ENCODE measurements around the gene SLC44A2.
A peak's percentile ranks its signal among the peaks of the same experiment; 100 is the strongest.

Gene SLC44A2

DNA sequence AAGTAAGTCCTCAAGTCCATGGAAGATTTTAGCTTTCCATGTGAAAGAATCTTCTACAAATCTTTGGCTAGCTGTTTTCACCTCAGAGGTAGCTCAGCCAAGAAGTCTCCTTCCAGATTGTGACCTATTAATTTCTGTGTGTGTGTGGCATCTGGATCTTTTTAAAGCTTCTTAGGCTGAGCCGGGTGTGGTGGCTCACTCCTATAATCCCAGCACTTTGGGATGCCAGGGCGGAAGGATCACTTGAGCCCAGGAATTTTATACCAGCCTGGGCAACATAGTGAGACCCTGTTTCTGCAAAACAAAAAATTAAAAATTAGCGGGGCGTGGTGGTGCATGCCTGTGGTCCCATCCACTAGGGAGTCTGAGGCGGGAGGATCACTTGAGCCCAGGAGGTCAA is 13.4 kb upstream of the SLC44A2 start:
- no peak for DNase-seq
- in situ Hi-C loops (cut with MboI; ENCODE audit: low pct_unique_long_range_greater_than_20kb, low sequenced_read_pairs): no loop called here

DNA sequence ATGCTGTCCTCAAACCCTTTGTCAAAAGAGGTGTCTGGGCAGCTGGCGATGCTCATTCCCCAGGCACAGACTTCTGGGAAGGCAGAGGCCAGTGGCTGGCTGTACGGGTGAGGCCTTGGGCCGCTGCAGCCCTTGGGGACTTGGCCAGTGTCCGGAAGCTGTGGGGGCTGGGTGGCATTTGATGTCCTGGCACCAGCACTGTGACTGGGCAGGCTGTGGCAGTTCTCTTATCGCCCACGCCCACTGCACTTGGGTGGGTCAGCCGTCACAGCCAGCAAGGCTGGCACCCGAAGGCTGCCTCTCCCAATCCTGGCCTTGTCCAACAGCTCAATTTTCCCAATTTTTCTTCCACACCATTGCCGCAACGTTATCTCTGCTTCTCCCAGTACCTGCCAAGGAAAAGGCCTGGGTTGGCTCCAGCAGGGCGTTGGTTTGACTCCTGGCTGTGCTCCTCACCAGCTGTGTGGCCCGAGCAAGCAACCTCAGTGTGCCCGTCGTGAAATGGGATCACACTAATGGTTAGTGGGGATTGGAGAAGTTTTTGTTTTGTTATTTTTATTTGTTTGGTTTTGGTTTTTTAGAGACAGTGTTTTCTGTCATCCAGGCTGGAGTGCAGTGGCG is 12.7 kb upstream of the SLC44A2 start:
- DNase-seq: no peak
- in situ Hi-C loops (cut with MboI; ENCODE audit: low pct_unique_long_range_greater_than_20kb, low sequenced_read_pairs): no loop called here

DNA sequence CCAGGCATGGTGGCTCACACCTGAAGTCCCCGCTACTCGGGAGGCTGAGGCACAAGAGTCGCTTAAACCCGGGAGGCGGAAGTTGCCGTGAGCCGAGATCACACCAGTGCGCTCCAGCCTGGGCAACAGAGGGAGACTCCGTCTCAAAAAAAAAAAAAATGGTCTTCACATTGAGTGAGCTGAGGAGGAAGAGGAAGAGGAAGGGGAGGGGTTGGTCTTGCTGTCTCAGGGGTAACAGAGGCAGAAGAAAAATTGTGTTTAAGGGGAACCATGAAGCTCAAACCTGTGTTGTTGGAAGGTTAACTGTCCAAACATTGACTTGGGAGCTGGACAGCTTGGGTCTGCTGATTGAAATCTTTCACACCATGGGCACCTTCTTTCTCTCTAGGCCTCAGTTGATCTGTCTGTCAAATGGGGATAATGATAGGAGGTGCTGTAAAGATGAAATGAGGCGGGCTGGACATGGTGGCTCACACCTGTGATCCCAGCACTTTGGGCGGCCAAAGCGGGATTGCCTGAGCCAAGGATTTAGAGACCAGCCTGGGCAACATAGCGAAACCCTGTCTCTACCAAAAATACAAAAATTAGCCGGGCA is 9.8 kb upstream of the SLC44A2 start:
- no peak for DNase-seq
- in situ Hi-C loops (cut with MboI; ENCODE audit: low pct_unique_long_range_greater_than_20kb, low sequenced_read_pairs): no loop called here

DNA sequence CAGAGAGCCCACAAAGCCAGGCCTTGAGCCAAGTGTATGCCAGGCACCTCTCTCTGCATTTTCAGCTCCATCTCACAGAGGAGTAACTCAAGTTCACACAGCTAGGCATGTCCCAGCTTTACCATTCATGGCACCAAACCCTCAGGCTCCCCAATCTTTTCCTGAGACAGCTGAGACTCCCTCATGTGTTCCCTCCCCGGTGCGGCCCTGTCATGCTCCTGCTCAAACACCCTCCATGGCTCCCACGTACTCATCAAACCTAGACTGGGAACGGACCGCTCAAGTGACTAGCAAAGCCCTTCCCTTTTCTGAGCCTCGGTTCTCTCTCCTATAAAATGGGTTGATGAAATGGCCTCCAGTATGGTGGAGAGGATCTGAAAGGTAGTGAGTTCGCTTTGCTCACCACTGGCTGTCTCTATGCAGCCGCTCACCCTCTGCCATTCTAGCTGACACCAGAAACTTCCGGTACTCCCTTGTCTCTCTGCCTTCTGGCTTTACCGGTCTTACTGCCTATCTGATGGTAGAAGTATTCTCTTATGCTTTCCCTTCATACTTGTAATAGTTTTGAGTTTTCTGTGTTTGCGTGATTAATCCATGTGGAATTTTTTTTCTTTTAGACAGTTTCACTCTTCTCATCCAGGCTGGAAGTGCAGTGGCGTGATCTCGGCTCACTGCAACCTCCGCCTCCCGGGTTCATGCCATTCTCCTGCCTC is 7.8 kb upstream of the SLC44A2 start:
- in situ Hi-C loops (cut with MboI; ENCODE audit: low pct_unique_long_range_greater_than_20kb, low sequenced_read_pairs): no loop called here
- DNase-seq: no peak

DNA sequence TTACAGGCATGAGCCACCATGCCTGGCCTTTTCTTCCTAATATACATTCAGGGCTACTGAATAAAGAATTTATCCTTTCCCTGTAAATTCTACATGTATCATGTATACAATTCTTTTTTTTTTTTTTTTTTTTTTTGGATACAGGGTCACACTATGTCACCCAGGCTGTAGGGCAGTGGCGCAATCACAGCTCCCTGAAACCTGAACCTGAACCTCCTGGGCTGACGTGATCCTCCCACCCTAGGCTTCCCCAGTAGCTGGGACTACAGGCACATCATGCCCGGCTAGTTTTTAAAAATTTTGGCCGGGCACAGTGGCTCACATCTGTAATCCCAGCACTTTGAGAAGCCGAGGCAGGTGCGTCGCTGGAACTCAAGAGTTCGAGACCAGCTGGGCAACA is 6.5 kb upstream of the SLC44A2 start:
- DNase-seq: no peak
- in situ Hi-C loops (cut with MboI; ENCODE audit: low pct_unique_long_range_greater_than_20kb, low sequenced_read_pairs): no loop called here

DNA sequence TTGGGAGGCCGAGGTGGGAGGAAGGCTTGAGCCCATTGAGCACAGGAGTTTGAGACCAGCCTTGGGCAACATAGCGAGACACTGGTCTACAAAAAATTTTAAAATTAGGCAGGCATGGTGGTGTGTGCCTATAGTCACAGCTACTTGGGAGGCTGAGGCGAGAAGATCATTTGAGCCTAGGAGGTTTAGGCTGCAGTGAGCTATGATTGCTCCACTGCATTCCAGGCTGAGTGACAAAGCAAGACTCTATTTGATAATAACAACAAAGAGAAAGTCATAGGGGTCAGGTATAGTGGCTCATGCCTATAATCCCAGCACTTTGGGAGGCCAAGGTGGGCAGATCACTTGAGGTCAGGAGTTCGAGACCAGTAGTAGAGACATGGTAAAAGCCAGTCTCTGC is 4.6 kb upstream of the SLC44A2 start:
- no peak for DNase-seq

DNA sequence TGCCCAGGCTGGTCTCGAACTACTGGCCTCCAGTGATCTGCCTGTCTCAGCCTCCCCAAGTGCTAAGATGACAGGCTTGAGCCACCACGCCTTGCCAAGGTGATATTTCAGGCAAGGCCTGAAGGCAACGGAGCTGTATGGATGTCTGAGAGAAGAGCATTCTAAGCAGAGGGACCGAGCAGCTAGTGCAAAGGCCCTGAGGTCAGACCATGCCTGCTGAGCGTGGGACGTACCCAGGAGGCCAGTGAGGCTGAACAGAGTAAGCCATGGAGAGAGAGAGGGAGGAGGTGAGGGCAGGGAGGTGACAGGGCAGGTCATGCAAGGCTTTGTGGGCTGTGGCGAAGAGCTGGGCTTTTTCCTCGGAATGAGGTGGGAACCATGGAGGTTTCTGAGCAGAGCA is 3.4 kb upstream of the SLC44A2 start:
- no peak for DNase-seq
- in situ Hi-C loops (cut with MboI; ENCODE audit: low pct_unique_long_range_greater_than_20kb, low sequenced_read_pairs): no loop called here

More for the DNA sequence above, 4.6 kb upstream of the SLC44A2 start:
- in situ Hi-C loops (cut with MboI; ENCODE audit: low pct_unique_long_range_greater_than_20kb, low sequenced_read_pairs): no loop called here

DNA sequence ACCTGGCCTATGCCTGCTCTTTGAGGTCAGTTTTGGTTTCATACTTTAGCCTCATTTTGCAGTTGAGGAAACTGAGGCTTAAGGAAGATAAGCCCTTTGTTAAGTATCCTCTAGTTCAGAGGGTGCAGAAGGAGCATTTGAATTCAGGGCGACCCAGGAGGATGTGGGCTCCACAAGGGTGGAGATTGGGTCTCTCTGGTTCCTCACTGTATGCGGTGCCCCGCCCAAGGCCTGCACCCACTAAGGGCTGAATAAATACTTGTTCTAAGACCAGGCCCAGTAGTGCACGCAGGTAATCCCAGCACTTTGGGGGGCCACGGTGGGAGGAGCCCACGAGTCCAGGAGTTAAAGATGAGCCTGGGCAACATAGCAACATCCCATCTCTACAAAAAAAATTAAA is 768 bp upstream of the SLC44A2 start:
- no peak for DNase-seq
- in situ Hi-C loops (cut with MboI; ENCODE audit: low pct_unique_long_range_greater_than_20kb, low sequenced_read_pairs): no loop called here

DNA sequence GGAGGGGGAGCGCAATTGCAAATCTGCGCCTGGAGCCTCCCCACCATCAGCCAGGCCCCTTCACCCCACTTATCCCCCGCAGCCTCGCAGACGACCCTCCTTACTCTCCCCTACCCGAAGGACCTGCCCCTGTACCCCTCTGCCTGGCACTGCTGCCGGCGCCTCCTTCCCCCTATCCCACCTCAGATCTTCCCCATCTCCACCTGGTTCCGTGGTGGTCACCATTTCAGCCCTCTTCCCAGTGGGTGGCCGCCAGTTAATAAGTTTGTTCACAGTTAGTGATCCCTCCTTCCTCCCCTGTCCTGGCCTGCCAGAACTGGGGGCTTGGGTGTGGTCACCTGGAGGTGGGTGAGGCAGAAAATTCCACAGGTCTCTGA is 397 bp downstream of the SLC44A2 start:
- no peak for DNase-seq
- in situ Hi-C loops (cut with MboI; ENCODE audit: low pct_unique_long_range_greater_than_20kb, low sequenced_read_pairs): no loop called here

DNA sequence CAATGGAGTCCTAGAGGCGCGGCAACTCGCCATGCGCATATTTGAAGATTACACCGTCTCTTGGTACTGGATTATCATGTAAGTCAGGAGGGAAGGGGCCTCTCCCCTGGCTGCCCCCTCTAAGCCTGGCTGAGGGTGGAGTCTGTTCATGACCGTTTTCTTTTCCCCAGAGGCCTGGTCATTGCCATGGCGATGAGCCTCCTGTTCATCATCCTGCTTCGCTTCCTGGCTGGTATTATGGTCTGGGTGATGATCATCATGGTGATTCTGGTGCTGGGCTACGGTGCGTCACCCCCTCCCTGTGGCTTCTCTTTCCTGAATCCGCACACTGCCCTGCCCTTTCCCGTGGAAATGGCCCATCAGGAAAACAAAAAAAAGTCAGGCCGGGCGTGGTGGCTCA is 6.5 kb downstream of the SLC44A2 start:
- DNase-seq: no peak
- in situ Hi-C loops (cut with MboI; ENCODE audit: low pct_unique_long_range_greater_than_20kb, low sequenced_read_pairs): no loop called here

DNA sequence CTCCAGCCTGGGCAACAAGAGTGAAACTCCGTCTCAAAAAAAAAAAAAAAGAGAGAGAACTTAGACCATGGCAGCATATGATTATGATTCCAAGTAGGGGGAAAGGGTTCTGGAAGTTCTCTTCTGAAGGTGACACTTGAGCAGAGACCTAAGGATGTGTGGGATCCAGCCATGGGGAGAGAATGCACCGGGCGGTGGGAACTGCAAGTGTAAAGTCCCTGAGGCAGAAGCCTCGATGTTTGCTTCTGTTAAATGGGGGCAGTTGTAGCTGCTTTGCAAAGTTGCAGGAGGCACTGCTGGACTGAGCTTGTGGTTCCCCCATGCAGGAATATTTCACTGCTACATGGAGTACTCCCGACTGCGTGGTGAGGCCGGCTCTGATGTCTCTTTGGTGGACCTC is 9.1 kb downstream of the SLC44A2 start:
- in situ Hi-C loops (cut with MboI; ENCODE audit: low pct_unique_long_range_greater_than_20kb, low sequenced_read_pairs): no loop called here
- DNase-seq: no peak

DNA sequence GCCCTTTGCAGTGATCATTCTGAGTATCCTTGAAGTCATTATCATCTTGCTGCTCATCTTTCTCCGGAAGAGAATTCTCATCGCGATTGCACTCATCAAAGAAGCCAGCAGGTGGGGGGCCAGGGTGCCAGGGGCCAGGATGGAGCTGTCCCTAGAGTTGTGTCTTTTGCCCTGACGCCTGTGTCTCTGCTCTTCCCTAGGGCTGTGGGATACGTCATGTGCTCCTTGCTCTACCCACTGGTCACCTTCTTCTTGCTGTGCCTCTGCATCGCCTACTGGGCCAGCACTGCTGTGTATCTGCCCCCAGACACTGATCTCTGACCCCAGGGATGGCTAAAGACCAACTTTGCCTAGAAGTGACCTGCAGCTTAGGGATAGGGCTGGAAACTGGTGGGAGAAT is 9.6 kb downstream of the SLC44A2 start:
- DNase-seq: no peak
- in situ Hi-C loops (cut with MboI; ENCODE audit: low pct_unique_long_range_greater_than_20kb, low sequenced_read_pairs): no loop called here

DNA sequence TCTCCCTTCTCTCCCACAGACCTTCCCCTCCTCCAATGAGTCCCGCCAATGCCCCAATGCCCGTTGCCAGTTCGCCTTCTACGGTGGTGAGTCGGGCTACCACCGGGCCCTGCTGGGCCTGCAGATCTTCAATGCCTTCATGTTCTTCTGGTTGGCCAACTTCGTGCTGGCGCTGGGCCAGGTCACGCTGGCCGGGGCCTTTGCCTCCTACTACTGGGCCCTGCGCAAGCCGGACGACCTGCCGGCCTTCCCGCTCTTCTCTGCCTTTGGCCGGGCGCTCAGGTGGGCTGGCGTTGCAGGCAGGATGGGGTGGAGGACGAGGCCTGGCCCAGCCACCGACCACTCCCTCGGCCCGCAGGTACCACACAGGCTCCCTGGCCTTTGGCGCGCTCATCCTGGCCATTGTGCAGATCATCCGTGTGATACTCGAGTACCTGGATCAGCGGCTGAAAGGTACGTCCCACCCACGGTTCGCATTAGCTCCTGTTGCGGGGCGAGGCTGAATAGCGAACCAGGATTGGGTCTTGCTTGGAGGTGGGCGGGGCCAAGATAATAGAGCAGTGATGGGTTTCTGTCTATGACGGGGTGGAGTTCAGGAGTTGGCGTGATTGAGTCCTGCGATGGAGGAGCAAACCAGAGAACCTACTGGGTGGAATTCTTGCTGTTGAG is 11.1 kb downstream of the SLC44A2 start:
- no peak for DNase-seq
- in situ Hi-C loops (cut with MboI; ENCODE audit: low pct_unique_long_range_greater_than_20kb, low sequenced_read_pairs): no loop called here

DNA sequence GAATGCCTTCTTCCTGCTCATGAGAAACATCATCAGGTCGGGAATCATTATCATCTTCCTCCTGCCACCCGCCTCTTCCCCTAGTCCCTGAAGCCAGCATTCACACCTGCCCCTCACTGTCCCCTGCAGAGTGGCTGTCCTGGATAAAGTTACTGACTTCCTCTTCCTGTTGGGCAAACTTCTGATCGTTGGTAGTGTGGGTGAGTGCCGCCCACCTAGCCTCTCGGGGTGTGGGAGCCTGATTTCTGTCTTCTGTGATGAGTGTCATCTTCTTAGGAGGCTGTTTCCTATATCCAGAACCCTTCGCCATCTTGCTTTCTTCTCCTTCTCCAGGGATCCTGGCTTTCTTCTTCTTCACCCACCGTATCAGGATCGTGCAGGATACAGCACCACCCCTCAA is 12.5 kb downstream of the SLC44A2 start:
- in situ Hi-C loops (cut with MboI; ENCODE audit: low pct_unique_long_range_greater_than_20kb, low sequenced_read_pairs): no loop called here
- DNase-seq: no peak

DNA sequence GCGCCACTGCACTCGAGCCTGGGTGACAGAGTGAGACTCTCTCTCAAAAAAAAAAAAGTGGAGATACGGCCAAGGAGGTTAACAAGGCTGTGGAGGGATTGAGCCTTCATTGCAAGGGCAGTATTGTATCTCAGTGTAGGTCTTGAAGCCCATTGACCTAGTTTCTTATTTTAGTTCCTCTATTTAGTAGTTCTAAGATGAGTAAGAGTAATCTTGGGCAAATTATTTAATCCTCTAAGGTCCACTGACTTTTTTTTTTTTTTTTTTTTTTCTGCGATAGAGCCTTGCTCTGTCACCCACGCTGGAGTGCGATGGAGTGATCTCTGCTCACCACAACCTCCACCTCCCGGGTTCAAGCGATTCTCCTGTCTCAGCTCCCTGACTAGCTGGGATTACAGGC is 14.5 kb downstream of the SLC44A2 start:
- in situ Hi-C loops (cut with MboI; ENCODE audit: low pct_unique_long_range_greater_than_20kb, low sequenced_read_pairs): loop anchor here (10.0 kb wide), 1 partner anchor 65 kb away; no protein-coding TSS in a partner anchor
- DNase-seq: no peak

DNA sequence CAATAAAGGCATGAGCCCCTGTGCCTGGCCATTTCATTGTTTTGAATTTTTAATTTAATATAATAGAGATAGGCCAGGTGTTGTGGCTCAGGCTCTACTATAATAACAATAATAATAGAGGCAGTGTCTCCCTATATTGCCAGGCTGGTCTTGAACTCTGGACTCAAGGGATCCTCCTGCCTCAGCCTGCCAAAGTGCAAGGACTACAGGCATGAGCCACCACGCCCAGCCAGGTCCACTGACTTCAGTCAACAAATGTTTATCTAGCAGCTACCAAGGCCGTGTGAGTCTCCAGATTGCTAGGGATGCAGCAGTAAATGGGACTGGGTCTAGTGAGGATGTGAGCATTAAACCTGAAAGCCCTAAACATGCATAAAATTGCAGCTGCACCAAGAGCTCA is 15.0 kb downstream of the SLC44A2 start:
- in situ Hi-C loops (cut with MboI; ENCODE audit: low pct_unique_long_range_greater_than_20kb, low sequenced_read_pairs): loop anchor here (10.0 kb wide), 1 partner anchor 66 kb away; no protein-coding TSS in a partner anchor
- DNase-seq: no peak

DNA sequence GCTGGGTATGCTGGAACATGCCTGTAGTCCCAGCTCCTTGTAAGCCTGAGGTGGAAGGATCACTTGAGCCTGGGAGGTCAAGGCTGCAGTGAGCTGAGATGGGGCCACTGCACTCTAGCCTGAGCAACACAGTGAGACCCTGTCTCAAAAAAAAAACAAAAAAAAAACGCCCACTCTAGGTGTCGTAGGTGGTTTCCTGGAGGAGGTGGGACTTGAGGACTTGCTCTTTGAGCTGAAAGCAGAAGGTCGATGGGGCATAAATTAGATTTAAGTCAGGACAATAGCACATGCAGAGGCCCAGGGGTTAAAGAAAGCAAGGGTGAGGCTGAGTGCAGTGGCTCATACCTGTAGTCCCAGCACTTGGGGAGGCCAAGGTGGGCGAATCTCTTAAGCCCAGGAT is 15.9 kb downstream of the SLC44A2 start:
- in situ Hi-C loops (cut with MboI; ENCODE audit: low pct_unique_long_range_greater_than_20kb, low sequenced_read_pairs): loop anchor here (10.0 kb wide), 1 partner anchor 66 kb away; no protein-coding TSS in a partner anchor
- DNase-seq: no peak

DNA sequence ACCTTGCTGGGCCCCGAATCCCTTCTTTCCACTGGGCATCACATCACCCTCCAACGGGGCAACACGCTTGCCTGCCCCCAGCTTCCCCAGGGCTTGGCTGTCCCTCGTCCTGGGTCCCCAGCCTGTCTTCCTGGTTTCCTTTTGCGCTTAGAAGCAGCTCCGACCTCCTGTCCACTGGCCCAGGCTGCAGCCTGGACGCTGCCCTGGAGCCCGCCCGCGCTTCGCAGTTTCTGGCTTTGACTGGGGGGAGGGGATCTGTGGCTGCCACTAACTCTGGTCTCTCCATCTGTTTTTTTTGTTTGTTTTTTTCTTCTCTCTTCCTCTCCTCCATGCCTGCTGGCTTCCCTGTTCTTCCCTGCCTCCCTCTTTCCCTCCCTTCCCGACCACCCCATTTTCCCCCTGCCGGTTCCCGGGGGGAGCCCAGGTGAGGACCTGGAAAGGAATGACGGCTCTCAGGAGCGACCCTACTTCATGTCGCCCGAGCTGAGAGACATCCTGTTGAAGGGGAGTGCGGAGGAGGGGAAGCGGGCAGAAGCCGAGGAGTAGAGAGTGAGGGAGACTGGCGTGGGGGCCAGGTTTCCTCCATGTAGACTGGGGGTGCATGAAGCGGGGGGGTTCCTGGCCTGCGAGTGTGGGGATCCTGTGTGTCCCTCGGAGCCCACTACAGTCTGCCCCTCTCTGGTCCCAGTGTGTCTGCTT is 17.3 kb downstream of the SLC44A2 start:
- in situ Hi-C loops (cut with MboI; ENCODE audit: low pct_unique_long_range_greater_than_20kb, low sequenced_read_pairs): loop anchor here (10.0 kb wide), 1 partner anchor 68 kb away; no protein-coding TSS in a partner anchor

DNA sequence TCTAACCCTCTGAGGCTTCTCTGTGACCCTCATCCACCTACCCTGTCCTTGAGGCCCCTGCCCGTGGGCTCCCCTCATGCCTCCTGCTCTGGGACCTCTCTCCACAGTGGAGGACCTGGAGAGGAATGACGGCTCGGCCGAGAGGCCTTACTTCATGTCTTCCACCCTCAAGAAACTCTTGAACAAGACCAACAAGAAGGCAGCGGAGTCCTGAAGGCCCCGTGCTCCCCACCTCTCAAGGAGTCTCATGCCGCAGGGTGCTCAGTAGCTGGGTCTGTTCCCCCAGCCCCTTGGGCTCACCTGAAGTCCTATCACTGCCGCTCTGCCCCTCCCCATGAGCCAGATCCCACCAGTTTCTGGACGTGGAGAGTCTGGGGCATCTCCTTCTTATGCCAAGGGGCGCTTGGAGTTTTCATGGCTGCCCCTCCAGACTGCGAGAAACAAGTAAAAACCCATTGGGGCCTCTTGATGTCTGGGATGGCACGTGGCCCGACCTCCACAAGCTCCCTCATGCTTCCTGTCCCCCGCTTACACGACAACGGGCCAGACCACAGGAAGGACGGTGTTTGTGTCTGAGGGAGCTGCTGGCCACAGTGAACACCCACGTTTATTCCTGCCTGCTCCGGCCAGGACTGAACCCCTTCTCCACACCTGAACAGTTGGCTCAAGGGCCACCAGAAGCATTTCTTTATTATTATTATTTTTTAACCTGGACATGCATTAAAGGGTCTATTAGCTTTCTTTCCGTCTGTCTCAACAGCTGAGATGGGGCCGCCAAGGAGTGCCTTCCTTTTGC is 18.0 kb downstream of the SLC44A2 start:
- peak; percentile 50 for DNase-seq
- in situ Hi-C loops (cut with MboI; ENCODE audit: low pct_unique_long_range_greater_than_20kb, low sequenced_read_pairs): loop anchor here (10.0 kb wide), 1 partner anchor 69 kb away; no protein-coding TSS in a partner anchor

More for the DNA sequence above, 17.3 kb downstream of the SLC44A2 start:
- no peak for DNase-seq
